Mucosa of rectum (tissue), 2 donors: ENCODE data around the gene DLAT.
A peak's percentile ranks its signal among the peaks of the same experiment; 100 is the strongest.
"Not testable (repeated sequence)": the region's sequence is repeated elsewhere in the genome, so short reads cannot be mapped to it uniquely, and the experiment has no call there.

Experiments used
- H3K27ac ChIP-seq, 2 donors: one replicate each; pipeline ENCODE4 v1.7.0; 2013; ENCODE audit warnings: inconsistent platforms in 2 of 2, low read depth in 2 of 2, low read length in 2 of 2
- H3K27me3 ChIP-seq, 2 donors: one replicate each; pipeline ENCODE4 v1.7.0; 2013; ENCODE audit warnings: low read length in 2 of 2; ENCODE audit not compliant: control insufficient read depth in 2 of 2, insufficient read depth in 2 of 2
- H3K36me3 ChIP-seq, 2 donors: one replicate each; pipeline ENCODE4 v1.7.0; 2013; ENCODE audit warnings: low read length in 2 of 2; ENCODE audit not compliant: control insufficient read depth in 2 of 2, insufficient read depth in 2 of 2
- H3K4me1 ChIP-seq, 2 donors: one replicate each; pipeline ENCODE4 v1.7.0; 2013; ENCODE audit warnings: low read length in 2 of 2, mild to moderate bottlenecking in 1 of 2; ENCODE audit not compliant: control insufficient read depth in 2 of 2, insufficient read depth in 2 of 2
- H3K4me3 ChIP-seq, 2 donors: one replicate each; pipeline ENCODE4 v1.7.0; 2013; ENCODE audit warnings: low read length in 2 of 2
- H3K9ac ChIP-seq, 2 donors: one replicate each; pipeline ENCODE4 v1.7.0; 2013; ENCODE audit warnings: low read length in 2 of 2, low read depth in 1 of 2, mild to moderate bottlenecking in 1 of 2
- H3K9me3 ChIP-seq, 2 donors: one replicate each; pipeline ENCODE4 v1.7.0; 2013; ENCODE audit warnings: low read length in 2 of 2; ENCODE audit not compliant: control insufficient read depth in 2 of 2
- donor health status: healthy.
- donor health status: Normal muscosa, but diverticular disease.

Gene DLAT

GRCh38 chr11:111982541-111983186 lies 42.5 kb upstream of the DLAT start:
- Histone ChIP-seq H3K4me1 (peaks cover 9 to 10% of the 10 kb centered on the region in 2 donors), H3K27ac (peak overlapping the region; percentile 81 to 87), H3K27me3 (peaks cover 0 to 5% of the 10 kb centered on the region in 2 donors), H3K4me3 (peak overlapping the region; percentile 60 to 74), H3K9me3 (no peaks in the 10 kb centered on the region), H3K36me3 (peaks cover 7 to 9% of the 10 kb centered on the region in 2 donors), H3K9ac (peak overlapping the region; percentile 73 to 75)

- H3K36me3 ChIP-seq, result peaks cover 10 to 12% of the 10 kb centered on the region in 2 donors
- peak overlapping the region; percentile 73 to 75 for H3K9ac ChIP-seq
- H3K27ac ChIP-seq, result peak overlapping the region; percentile 81 to 87
- H3K4me1 ChIP-seq, result peaks cover 4 to 5% of the 10 kb centered on the region in 2 donors
- peak overlapping the region; percentile 60 to 74 for H3K4me3 ChIP-seq
- no peaks in the 10 kb centered on the region for H3K9me3 ChIP-seq
- peaks cover 0 to 2% of the 10 kb centered on the region in 2 donors for H3K27me3 ChIP-seq
Measured at GRCh38 chr11:111983187-111983986, 41.8 kb upstream of the DLAT start.

- Histone ChIP-seq H3K9me3 (no peaks in the 10 kb centered on the region), H3K27ac (no peak overlapping the region), H3K4me3 (no peak overlapping the region), H3K9ac (no peak overlapping the region), H3K4me1 (peaks cover 4 to 5% of the 10 kb centered on the region in 2 donors), H3K27me3 (no peaks in the 10 kb centered on the region), H3K36me3 (peaks cover 15 to 16% of the 10 kb centered on the region in 2 donors)
Measured at GRCh38 chr11:111986589-111986988, 38.6 kb upstream of the DLAT start.

GRCh38 chr11:111990381-111990780 lies 34.8 kb upstream of the DLAT start:
- Histone ChIP-seq H3K27me3 (no peaks in the 10 kb centered on the region), H3K4me1 (no peaks in the 10 kb centered on the region), H3K4me3 (no peak overlapping the region), H3K9me3 (no peaks in the 10 kb centered on the region), H3K36me3 (peaks cover 36 to 38% of the 10 kb centered on the region in 2 donors), H3K9ac (no peak overlapping the region), H3K27ac (no peak overlapping the region)

- no peaks in the 10 kb centered on the region for H3K4me1 ChIP-seq
- H3K9ac ChIP-seq, result no peak overlapping the region
- H3K4me3 ChIP-seq, result no peak overlapping the region
- no peaks in the 10 kb centered on the region for H3K27me3 ChIP-seq
- H3K9me3 ChIP-seq, result no peaks in the 10 kb centered on the region
- peaks cover 35 to 36% of the 10 kb centered on the region in 2 donors for H3K36me3 ChIP-seq
- H3K27ac ChIP-seq, result no peak overlapping the region
Measured at GRCh38 chr11:111992206-111992855, 32.9 kb upstream of the DLAT start.

GRCh38 chr11:111996129-111996528 lies 29.1 kb upstream of the DLAT start:
- Histone ChIP-seq H3K36me3 (peaks cover 38 to 45% of the 10 kb centered on the region in 2 donors), H3K27ac (no peak overlapping the region)

GRCh38 chr11:111996669-111997068 lies 28.5 kb upstream of the DLAT start:
- peaks cover 36 to 41% of the 10 kb centered on the region in 2 donors for H3K36me3 ChIP-seq
- not testable (repeated sequence) for H3K9ac ChIP-seq, H3K4me1 ChIP-seq, H3K27ac ChIP-seq, H3K4me3 ChIP-seq, H3K27me3 ChIP-seq, H3K9me3 ChIP-seq

More at GRCh38 chr11:111996129-111996528, 29.1 kb upstream of the DLAT start:
- no peaks in the 10 kb centered on the region for H3K27me3 ChIP-seq
- H3K9ac ChIP-seq, result no peak overlapping the region
- H3K4me3 ChIP-seq, result no peak overlapping the region
- H3K9me3 ChIP-seq, result no peaks in the 10 kb centered on the region
- H3K4me1 ChIP-seq, result no peaks in the 10 kb centered on the region

GRCh38 chr11:111999111-111999510 lies 26.1 kb upstream of the DLAT start:
- Histone ChIP-seq H3K4me3 (no peak overlapping the region), H3K9ac (no peak overlapping the region), H3K27me3 (no peaks in the 10 kb centered on the region), H3K9me3 (no peaks in the 10 kb centered on the region), H3K36me3 (peaks cover 20 to 25% of the 10 kb centered on the region in 2 donors), H3K27ac (no peak overlapping the region), H3K4me1 (no peaks in the 10 kb centered on the region)

- no peak overlapping the region for H3K27ac ChIP-seq
- no peaks in the 10 kb centered on the region for H3K9me3 ChIP-seq
- no peaks in the 10 kb centered on the region for H3K27me3 ChIP-seq
- H3K4me3 ChIP-seq, result no peak overlapping the region
- H3K9ac ChIP-seq, result no peak overlapping the region
- H3K36me3 ChIP-seq, result peaks cover 10 to 18% of the 10 kb centered on the region in 2 donors
- no peaks in the 10 kb centered on the region for H3K4me1 ChIP-seq
Measured at GRCh38 chr11:112000703-112001102, 24.5 kb upstream of the DLAT start.
